ENCODE measurements around the gene ZMYND15. TPM values are rescaled to one million over a fixed set of nuclear protein-coding genes. Genes with fewer than 3 reads are reported as not detected.
A peak's percentile ranks its signal among the peaks of the same experiment; 100 is the strongest.

ZMYND15 gene
- total and polyA plus RNA-seq, 2 of the 13 experiments (the other 11 are each of a cell fraction or from before 2014, with no cell fraction given) = 0.24 to 2.7 TPM

DNA sequence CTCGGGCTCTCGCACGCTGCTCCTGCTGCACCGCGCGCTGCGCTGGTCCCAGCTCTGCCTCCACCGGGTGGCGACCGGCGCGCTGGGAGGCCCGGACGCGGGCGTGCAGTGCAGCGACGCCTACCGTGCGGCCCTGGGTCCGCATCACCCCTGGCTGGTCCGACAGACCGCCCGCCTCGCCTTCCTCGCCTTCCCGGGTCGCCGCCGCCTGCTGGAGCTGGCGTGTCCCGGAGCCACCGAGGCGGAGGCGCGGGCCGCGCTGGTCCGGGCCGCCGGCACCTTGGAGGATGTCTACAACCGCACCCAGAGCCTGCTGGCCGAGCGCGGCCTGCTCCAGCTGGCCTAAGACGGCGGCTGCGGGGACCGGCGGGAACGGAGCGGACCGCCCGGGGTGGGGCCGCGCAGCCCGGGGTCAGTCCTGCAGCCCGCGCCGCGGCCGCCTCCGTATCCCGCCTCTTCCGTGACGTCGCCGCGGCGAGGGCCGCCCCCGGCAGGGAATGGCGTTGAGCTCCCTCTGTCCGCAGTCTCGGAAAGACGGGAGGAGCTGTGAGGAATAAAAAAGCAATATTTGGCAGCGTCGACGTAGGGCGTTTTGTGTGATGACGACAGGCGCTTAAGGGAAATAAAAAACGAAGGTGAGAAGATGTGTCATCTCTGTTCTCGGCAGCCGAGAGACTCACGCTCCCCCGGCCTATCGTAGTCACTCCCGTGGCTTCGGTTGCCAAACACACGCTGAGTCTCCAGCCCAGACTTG is 50.5 kb downstream of the ZMYND15 start (continued):
- TF ChIP-seq MATR3 (CRISPR knock-in tag; IDR thresholded peaks at IDR 0.05) (no peak), ZNF747 (CRISPR knock-in tag; IDR thresholded peaks at IDR 0.05; ENCODE audit: borderline replicate concordance) (no peak), ZNF160 (CRISPR knock-in tag; IDR thresholded peaks at IDR 0.05) (0 out of 2 replicates have a peak, but pooled peaks have one; percentile 15), AKAP8 (CRISPR knock-in tag; IDR thresholded peaks at IDR 0.05) (no peak), REPIN1 (CRISPR knock-in tag; IDR thresholded peaks at IDR 0.05; ENCODE audit: borderline replicate concordance, low read depth) (no peak; the same call in 1 of the 2 replicates), ZNF451 (CRISPR knock-in tag; IDR thresholded peaks at IDR 0.05) (peak; percentile 57; the same call in 1 of the 2 replicates), ELF3 (CRISPR knock-in tag; IDR thresholded peaks at IDR 0.05) (peak; percentile 74), CHD2 (IDR thresholded peaks at IDR 0.05; ENCODE audit: low read depth, low read length) (no peak), ZSCAN30 (CRISPR knock-in tag; IDR thresholded peaks at IDR 0.05) (no peak), GTF2F1 (IDR thresholded peaks at IDR 0.05; ENCODE audit: low read length) (no peak)
- TF ChIP-seq, protein P1, sequence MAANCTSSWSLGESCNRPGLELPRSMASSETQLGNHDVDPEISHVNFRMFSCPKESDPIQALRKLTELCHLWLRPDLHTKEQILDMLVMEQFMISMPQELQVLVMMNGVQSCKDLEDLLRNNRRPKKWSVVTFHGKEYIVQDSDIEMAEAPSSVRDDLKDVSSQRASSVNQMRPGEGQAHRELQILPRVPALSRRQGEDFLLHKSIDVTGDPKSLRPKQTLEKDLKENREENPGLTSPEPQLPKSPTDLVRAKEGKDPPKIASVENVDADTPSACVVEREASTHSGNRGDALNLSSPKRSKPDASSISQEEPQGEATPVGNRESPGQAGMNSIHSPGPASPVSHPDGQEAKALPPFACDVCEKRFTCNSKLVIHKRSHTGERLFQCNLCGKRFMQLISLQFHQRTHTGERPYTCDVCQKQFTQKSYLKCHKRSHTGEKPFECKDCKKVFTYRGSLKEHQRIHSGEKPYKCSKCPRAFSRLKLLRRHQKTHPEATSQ (CRISPR knock-in tag; IDR thresholded peaks at IDR 0.05; ENCODE audit: borderline replicate concordance) = peak; percentile 47; the same call in 1 of the 2 replicates
- TF ChIP-seq, protein P2, sequence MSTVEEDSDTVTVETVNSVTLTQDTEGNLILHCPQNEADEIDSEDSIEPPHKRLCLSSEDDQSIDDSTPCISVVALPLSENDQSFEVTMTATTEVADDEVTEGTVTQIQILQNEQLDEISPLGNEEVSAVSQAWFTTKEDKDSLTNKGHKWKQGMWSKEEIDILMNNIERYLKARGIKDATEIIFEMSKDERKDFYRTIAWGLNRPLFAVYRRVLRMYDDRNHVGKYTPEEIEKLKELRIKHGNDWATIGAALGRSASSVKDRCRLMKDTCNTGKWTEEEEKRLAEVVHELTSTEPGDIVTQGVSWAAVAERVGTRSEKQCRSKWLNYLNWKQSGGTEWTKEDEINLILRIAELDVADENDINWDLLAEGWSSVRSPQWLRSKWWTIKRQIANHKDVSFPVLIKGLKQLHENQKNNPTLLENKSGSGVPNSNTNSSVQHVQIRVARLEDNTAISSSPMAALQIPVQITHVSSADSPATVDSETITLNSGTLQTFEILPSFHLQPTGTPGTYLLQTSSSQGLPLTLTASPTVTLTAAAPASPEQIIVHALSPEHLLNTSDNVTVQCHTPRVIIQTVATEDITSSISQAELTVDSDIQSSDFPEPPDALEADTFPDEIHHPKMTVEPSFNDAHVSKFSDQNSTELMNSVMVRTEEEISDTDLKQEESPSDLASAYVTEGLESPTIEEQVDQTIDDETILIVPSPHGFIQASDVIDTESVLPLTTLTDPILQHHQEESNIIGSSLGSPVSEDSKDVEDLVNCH (CRISPR knock-in tag; IDR thresholded peaks at IDR 0.05) = no peak
- TF ChIP-seq, protein P3, sequence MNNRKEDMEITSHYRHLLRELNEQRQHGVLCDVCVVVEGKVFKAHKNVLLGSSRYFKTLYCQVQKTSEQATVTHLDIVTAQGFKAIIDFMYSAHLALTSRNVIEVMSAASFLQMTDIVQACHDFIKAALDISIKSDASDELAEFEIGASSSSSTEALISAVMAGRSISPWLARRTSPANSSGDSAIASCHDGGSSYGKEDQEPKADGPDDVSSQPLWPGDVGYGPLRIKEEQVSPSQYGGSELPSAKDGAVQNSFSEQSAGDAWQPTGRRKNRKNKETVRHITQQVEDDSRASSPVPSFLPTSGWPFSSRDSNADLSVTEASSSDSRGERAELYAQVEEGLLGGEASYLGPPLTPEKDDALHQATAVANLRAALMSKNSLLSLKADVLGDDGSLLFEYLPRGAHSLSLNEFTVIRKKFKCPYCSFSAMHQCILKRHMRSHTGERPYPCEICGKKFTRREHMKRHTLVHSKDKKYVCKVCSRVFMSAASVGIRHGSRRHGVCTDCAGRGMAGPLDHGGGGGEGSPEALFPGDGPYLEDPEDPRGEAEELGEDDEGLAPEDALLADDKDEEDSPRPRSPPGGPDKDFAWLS (CRISPR knock-in tag; IDR thresholded peaks at IDR 0.05; ENCODE audit: borderline replicate concordance) = no peak
- TF ChIP-seq, protein P4, sequence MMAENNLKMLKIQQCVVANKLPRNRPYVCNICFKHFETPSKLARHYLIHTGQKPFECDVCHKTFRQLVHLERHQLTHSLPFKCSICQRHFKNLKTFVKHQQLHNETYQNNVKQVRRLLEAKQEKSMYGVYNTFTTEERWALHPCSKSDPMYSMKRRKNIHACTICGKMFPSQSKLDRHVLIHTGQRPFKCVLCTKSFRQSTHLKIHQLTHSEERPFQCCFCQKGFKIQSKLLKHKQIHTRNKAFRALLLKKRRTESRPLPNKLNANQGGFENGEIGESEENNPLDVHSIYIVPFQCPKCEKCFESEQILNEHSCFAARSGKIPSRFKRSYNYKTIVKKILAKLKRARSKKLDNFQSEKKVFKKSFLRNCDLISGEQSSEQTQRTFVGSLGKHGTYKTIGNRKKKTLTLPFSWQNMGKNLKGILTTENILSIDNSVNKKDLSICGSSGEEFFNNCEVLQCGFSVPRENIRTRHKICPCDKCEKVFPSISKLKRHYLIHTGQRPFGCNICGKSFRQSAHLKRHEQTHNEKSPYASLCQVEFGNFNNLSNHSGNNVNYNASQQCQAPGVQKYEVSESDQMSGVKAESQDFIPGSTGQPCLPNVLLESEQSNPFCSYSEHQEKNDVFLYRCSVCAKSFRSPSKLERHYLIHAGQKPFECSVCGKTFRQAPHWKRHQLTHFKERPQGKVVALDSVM (CRISPR knock-in tag; IDR thresholded peaks at IDR 0.05) = peak; percentile 88
- TF ChIP-seq, protein P5, sequence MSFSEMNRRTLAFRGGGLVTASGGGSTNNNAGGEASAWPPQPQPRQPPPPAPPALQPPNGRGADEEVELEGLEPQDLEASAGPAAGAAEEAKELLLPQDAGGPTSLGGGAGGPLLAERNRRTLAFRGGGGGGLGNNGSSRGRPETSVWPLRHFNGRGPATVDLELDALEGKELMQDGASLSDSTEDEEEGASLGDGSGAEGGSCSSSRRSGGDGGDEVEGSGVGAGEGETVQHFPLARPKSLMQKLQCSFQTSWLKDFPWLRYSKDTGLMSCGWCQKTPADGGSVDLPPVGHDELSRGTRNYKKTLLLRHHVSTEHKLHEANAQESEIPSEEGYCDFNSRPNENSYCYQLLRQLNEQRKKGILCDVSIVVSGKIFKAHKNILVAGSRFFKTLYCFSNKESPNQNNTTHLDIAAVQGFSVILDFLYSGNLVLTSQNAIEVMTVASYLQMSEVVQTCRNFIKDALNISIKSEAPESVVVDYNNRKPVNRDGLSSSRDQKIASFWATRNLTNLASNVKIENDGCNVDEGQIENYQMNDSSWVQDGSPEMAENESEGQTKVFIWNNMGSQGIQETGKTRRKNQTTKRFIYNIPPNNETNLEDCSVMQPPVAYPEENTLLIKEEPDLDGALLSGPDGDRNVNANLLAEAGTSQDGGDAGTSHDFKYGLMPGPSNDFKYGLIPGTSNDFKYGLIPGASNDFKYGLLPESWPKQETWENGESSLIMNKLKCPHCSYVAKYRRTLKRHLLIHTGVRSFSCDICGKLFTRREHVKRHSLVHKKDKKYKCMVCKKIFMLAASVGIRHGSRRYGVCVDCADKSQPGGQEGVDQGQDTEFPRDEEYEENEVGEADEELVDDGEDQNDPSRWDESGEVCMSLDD (CRISPR knock-in tag; IDR thresholded peaks at IDR 0.05; ENCODE audit: borderline replicate concordance) = peak; percentile 76
- TF ChIP-seq, protein P6, sequence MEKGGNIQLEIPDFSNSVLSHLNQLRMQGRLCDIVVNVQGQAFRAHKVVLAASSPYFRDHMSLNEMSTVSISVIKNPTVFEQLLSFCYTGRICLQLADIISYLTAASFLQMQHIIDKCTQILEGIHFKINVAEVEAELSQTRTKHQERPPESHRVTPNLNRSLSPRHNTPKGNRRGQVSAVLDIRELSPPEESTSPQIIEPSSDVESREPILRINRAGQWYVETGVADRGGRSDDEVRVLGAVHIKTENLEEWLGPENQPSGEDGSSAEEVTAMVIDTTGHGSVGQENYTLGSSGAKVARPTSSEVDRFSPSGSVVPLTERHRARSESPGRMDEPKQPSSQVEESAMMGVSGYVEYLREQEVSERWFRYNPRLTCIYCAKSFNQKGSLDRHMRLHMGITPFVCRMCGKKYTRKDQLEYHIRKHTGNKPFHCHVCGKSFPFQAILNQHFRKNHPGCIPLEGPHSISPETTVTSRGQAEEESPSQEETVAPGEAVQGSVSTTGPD (CRISPR knock-in tag; IDR thresholded peaks at IDR 0.05) = no peak
